ENCODE measurements around the gene SLCO4A1. TPM values are rescaled to one million over a fixed set of nuclear protein-coding genes. Genes with fewer than 3 reads are reported as not detected.

Gene SLCO4A1
- total and polyA plus RNA-seq, 9 of the 15 experiments (the other 6 are each of a cell fraction or from before 2014, with no cell fraction given), result 1.6 to 21.9 (median 12.8) TPM

GRCh38 chr20:62652041-62652893 lies 10.0 kb downstream of the SLCO4A1 start (continued):
- TF ChIP-seq MGA (IDR thresholded peaks at IDR 0.05) (peak; percentile 87), MXI1 (IDR thresholded peaks at IDR 0.05; ENCODE audit: low read depth, low read length) (no peak), ZBTB1 (CRISPR knock-in tag; IDR thresholded peaks at IDR 0.05; ENCODE audit: borderline replicate concordance, low read depth) (no peak), ZNF431 (CRISPR knock-in tag; IDR thresholded peaks at IDR 0.05) (peak; percentile 64; the same call in 1 of the 2 replicates), DACH1 (IDR thresholded peaks at IDR 0.05; ENCODE audit: partially characterized antibody) (no peak), LCOR (CRISPR knock-in tag; IDR thresholded peaks at IDR 0.05) (no peak), XRCC4 (IDR thresholded peaks at IDR 0.05; ENCODE audit: extremely low read depth, insufficient read depth, insufficient read length) (no peak), ZNF445 (CRISPR knock-in tag; IDR thresholded peaks at IDR 0.05; ENCODE audit: low read depth) (no peak), POLR2A (conservative IDR thresholded peaks at IDR 0.05) (no peak), POLR2AphosphoS2 (IDR thresholded peaks at IDR 0.05; ENCODE audit: low read length) (no peak), GMEB1 (CRISPR knock-in tag; IDR thresholded peaks at IDR 0.05) (no peak), GABPA (tag; conservative IDR thresholded peaks at IDR 0.05; ENCODE audit: low read depth) (peak; percentile 78), PHB (CRISPR knock-in tag; IDR thresholded peaks at IDR 0.05) (no peak), BCL6 (CRISPR knock-in tag; IDR thresholded peaks at IDR 0.05) (no peak)
- TF ChIP-seq, protein P1, sequence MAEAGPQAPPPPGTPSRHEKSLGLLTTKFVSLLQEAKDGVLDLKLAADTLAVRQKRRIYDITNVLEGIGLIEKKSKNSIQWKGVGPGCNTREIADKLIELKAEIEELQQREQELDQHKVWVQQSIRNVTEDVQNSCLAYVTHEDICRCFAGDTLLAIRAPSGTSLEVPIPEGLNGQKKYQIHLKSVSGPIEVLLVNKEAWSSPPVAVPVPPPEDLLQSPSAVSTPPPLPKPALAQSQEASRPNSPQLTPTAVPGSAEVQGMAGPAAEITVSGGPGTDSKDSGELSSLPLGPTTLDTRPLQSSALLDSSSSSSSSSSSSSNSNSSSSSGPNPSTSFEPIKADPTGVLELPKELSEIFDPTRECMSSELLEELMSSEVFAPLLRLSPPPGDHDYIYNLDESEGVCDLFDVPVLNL (CRISPR knock-in tag; IDR thresholded peaks at IDR 0.05; ENCODE audit: low read depth), result no peak

Measured in K562 (cell line).